ENCODE measurements around the gene MAPKAPK2.

GRCh38 chr1:206655471-206655882, 29.2 kb upstream of the MAPKAPK2 start:
- TF ChIP-seq CTCF (IDR thresholded peaks at IDR 0.05; ENCODE audit: poor library complexity) = no peak
- TF ChIP-seq EZH2 (IDR thresholded peaks at IDR 0.05; ENCODE audit: borderline replicate concordance) = no peak

All from hepatocyte (in vitro differentiated cells).